Right lobe of liver (tissue), 6 donors: ENCODE measurements around the gene FAM3C. TPM values are rescaled to one million over a fixed set of nuclear protein-coding genes. Genes with fewer than 3 reads are reported as not detected.

Source experiments
- ATAC-seq, 4 donors: fragments of 200-7000 bp; cut with Tn5 transposase; one replicate each; pipeline ENCODE4 v1.9.1; 2020; ENCODE audit warnings: mild to moderate bottlenecking in 4 of 4, moderate library complexity in 4 of 4
- DNase-seq, 3 donors: peaks; one replicate each; pipeline ENCODE4 v3.0.0-alpha.2; 2020
- H3K27ac ChIP-seq, 3 donors: fragments of 200-600 bp; one replicate each; pipeline ENCODE4 v1.8.0; 2022
- H3K27me3 ChIP-seq, 2 donors: fragments of 200-600 bp; one replicate each; pipeline ENCODE4 v1.8.0; 2022
- H3K36me3 ChIP-seq, 4 donors: fragments of 200-600 bp; sonication (generic) in 1 of 4; one replicate each; pipeline versions ENCODE4 v1.5.1 to v1.8.0; 2017 to 2022; ENCODE audit warnings: control low read depth in 1 of 4
- H3K4me1 ChIP-seq, 4 donors: fragments of 200-600 bp; sonication (generic) in 1 of 4; one replicate each; pipeline versions ENCODE4 v1.5.1 to v1.8.0; 2017 to 2022; ENCODE audit warnings: control low read depth in 1 of 4
- H3K4me3 ChIP-seq, 3 donors: fragments of 200-600 bp; one replicate each; pipeline ENCODE4 v1.8.0; 2022
- H3K9me3 ChIP-seq, 4 donors: fragments of 200-600 bp; sonication (generic) in 1 of 4; one replicate each; pipeline versions ENCODE4 v1.5.1 to v1.8.0; 2017 to 2022; ENCODE audit warnings: control low read depth in 1 of 4
- POLR2A ChIP-seq: fragments of 450-650 bp; IDR thresholded peaks from one replicate; pipeline ENCODE4 v1.6.1; 2017; ENCODE audit warnings: antibody characterized with exemption, mild to moderate bottlenecking
- WGBS: methylation state at CpG from one replicate; pipeline ENCODE4 v1.1.6; 2018; ENCODE audit warnings: low coverage, low lambda C conversion rate; ENCODE audit not compliant: insufficient coverage; ENCODE audit errors: missing lambda C conversion rate; 5-methylcytosine and 5-hydroxymethylcytosine counted together
- intact Hi-C, 2 donors: fragments of 100-400 bp; cut with DNase I; formaldehyde crosslinking; loops; one replicate each; pipeline versions ENCODE4 v1.11.2 to v1.14.1; 2022
- total RNA-seq, 6 experiments: library from RNA; depleted of rRNA in 2 of 6; stranded (reverse); fragments of >200 nt in 2 of 6; fragmentation: NEBNext Ultra II Directional in 3 of 6; extraction: Animal tissue kit (Norgen Biotek cat#: 25700) in 3 of 6; gene quantifications; one replicate each; pipeline versions ENCODE4 v1.1.0 to v1.2.4, GENCODE V29; 2016 to 2023
- TF ChIP-seq, protein P1 (sequence below), 4 donors: fragments of 200-600 bp in 3 of 4; fragments of 450-650 bp in 1 of 4; IDR thresholded peaks; one replicate each; pipeline versions ENCODE4 v1.5.1 to v1.8.0; 2016 to 2022; ENCODE audit warnings: antibody characterized with exemption in 4 of 4, mild to moderate bottlenecking in 2 of 4
- donor health status: DM: no; HTN: yes; CAD: no.
- donor health status: DM: no; HTN: no; CAD: no.
- donor health status: DM: no; HTN: no; CAD: no.
- donor health status: DM: no; HTN: yes; CAD: no.
- donor health status: DM: no; HTN: yes; CAD: no.

The FAM3C gene
- total RNA-seq, 6 experiments from 2014 or later, result 13.6 to 41.3 (median 31.8) TPM

GRCh38 chr7:121304102-121304658, 91.9 kb downstream of the FAM3C start:
- DNase-seq (no peak), ATAC-seq (no peak)
- 100% methylated on average over 1 of the region's 1 CpG for WGBS
- Histone ChIP-seq H3K9me3 (no peaks in the 10 kb centered on the region), H3K27me3 (no peaks in the 10 kb centered on the region), H3K27ac (no peak overlapping the region), H3K4me1 (peaks cover 0 to 10% (median 0%) of the 10 kb centered on the region in 4 donors), H3K4me3 (no peak overlapping the region), H3K36me3 (no peaks in the 10 kb centered on the region)
- intact Hi-C loops, result no loop called here
- TF ChIP-seq, protein P1, sequence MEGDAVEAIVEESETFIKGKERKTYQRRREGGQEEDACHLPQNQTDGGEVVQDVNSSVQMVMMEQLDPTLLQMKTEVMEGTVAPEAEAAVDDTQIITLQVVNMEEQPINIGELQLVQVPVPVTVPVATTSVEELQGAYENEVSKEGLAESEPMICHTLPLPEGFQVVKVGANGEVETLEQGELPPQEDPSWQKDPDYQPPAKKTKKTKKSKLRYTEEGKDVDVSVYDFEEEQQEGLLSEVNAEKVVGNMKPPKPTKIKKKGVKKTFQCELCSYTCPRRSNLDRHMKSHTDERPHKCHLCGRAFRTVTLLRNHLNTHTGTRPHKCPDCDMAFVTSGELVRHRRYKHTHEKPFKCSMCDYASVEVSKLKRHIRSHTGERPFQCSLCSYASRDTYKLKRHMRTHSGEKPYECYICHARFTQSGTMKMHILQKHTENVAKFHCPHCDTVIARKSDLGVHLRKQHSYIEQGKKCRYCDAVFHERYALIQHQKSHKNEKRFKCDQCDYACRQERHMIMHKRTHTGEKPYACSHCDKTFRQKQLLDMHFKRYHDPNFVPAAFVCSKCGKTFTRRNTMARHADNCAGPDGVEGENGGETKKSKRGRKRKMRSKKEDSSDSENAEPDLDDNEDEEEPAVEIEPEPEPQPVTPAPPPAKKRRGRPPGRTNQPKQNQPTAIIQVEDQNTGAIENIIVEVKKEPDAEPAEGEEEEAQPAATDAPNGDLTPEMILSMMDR (IDR thresholded peaks at IDR 0.05), result no peak
- no peak for TF ChIP-seq POLR2A

- no peak for DNase-seq
- 91% methylated on average over 6 of the region's 6 CpGs for WGBS
- ATAC-seq, result peak in 2 of 4 donors; percentile 30 to 49
- Histone ChIP-seq H3K4me3 (no peak overlapping the region), H3K27ac (no peak overlapping the region), H3K36me3 (no peaks in the 10 kb centered on the region), H3K4me1 (peaks cover 0 to 10% (median 0%) of the 10 kb centered on the region in 4 donors), H3K9me3 (no peaks in the 10 kb centered on the region), H3K27me3 (no peaks in the 10 kb centered on the region)
- TF ChIP-seq, protein P1 (IDR thresholded peaks at IDR 0.05), result no peak
- TF ChIP-seq POLR2A, result no peak
- intact Hi-C loops, result no loop called here
Observed at GRCh38 chr7:121303422-121304101, 92.5 kb downstream of the FAM3C start.

- DNase-seq, result no peak
- no peak overlapping the region for H3K4me3 ChIP-seq
- ATAC-seq, result no peak
- no peak overlapping the region for H3K27ac ChIP-seq
- 85% methylated on average over 6 of the region's 8 CpGs for WGBS
- peaks cover 0 to 10% (median 0%) of the 10 kb centered on the region in 4 donors for H3K4me1 ChIP-seq
- H3K9me3 ChIP-seq, result no peaks in the 10 kb centered on the region
- no peaks in the 10 kb centered on the region for H3K36me3 ChIP-seq
- H3K27me3 ChIP-seq, result no peaks in the 10 kb centered on the region
- intact Hi-C loops, result no loop called here
- TF ChIP-seq, protein P1 (IDR thresholded peaks at IDR 0.05), result no peak
- no peak for TF ChIP-seq POLR2A
Observed at GRCh38 chr7:121302214-121302745, 93.8 kb downstream of the FAM3C start.

GRCh38 chr7:121301446-121302213, 94.5 kb downstream of the FAM3C start:
- intact Hi-C loops, result no loop called here
- peaks cover 0 to 1% (median 0%) of the 10 kb centered on the region in 4 donors for H3K36me3 ChIP-seq
- WGBS, result 67% methylated on average over 8 of the region's 9 CpGs
- ATAC-seq (no peak), DNase-seq (no peak)
- H3K4me3 ChIP-seq, result no peak overlapping the region
- no peaks in the 10 kb centered on the region for H3K27me3 ChIP-seq
- H3K27ac ChIP-seq, result no peak overlapping the region
- TF ChIP-seq POLR2A, result no peak
- TF ChIP-seq, protein P1 (IDR thresholded peaks at IDR 0.05), result no peak
- no peaks in the 10 kb centered on the region for H3K9me3 ChIP-seq
- peaks cover 0 to 10% (median 0%) of the 10 kb centered on the region in 4 donors for H3K4me1 ChIP-seq
